ENCODE results near the gene HMX3. TPM values are rescaled to one million over a fixed set of nuclear protein-coding genes. Genes with fewer than 3 reads are reported as not detected.

HMX3 gene
- polyA plus RNA-seq, 1 donor from 2014 or later, result not detected

GRCh38 chr10:123160311-123160980 is 24.7 kb downstream of the HMX3 start:
- H3K79me2 ChIP-seq (replicated peaks; ENCODE audit: insufficient read depth, low read length), result peaks cover 25% of the 10 kb centered on the region
- H3K36me3 ChIP-seq (ENCODE audit: insufficient read depth, low read length), result peaks cover 27% of the 10 kb centered on the region
- H2AFZ ChIP-seq (ENCODE audit: low read depth, low read length), result no peak overlapping the region
- H3F3A ChIP-seq (ENCODE audit: insufficient read depth, low read length, poor library complexity, severe bottlenecking), result no peaks in the 10 kb centered on the region
- no peak overlapping the region for H3K9ac ChIP-seq (ENCODE audit: low read length)
- no peaks in the 10 kb centered on the region for H3K9me3 ChIP-seq (ENCODE audit: low read length)
- H3K4me2 ChIP-seq (ENCODE audit: low read length), result no peak overlapping the region
- no peaks in the 10 kb centered on the region for H3K9me2 ChIP-seq (ENCODE audit: insufficient read depth, low read length)
- H3K4me3 ChIP-seq (ENCODE audit: low read length), result no peak overlapping the region
- TF ChIP-seq CTCF (IDR thresholded peaks at IDR 0.05; ENCODE audit: poor library complexity, severe bottlenecking) (no peak), RAD21 (conservative IDR thresholded peaks at IDR 0.05) (no peak), TAF1 (IDR thresholded peaks at IDR 0.05; ENCODE audit: low read depth) (no peak), POLR2AphosphoS5 (IDR thresholded peaks at IDR 0.05) (no peak), SMC3 (conservative IDR thresholded peaks at IDR 0.05; ENCODE audit: poor library complexity) (no peak), MXI1 (conservative IDR thresholded peaks at IDR 0.05; ENCODE audit: poor library complexity, severe bottlenecking) (no peak), EZH2 (IDR thresholded peaks at IDR 0.05; ENCODE audit: borderline replicate concordance, insufficient read depth, low read length, poor library complexity, severe bottlenecking) (no peak)
- TF ChIP-seq, protein P1, sequence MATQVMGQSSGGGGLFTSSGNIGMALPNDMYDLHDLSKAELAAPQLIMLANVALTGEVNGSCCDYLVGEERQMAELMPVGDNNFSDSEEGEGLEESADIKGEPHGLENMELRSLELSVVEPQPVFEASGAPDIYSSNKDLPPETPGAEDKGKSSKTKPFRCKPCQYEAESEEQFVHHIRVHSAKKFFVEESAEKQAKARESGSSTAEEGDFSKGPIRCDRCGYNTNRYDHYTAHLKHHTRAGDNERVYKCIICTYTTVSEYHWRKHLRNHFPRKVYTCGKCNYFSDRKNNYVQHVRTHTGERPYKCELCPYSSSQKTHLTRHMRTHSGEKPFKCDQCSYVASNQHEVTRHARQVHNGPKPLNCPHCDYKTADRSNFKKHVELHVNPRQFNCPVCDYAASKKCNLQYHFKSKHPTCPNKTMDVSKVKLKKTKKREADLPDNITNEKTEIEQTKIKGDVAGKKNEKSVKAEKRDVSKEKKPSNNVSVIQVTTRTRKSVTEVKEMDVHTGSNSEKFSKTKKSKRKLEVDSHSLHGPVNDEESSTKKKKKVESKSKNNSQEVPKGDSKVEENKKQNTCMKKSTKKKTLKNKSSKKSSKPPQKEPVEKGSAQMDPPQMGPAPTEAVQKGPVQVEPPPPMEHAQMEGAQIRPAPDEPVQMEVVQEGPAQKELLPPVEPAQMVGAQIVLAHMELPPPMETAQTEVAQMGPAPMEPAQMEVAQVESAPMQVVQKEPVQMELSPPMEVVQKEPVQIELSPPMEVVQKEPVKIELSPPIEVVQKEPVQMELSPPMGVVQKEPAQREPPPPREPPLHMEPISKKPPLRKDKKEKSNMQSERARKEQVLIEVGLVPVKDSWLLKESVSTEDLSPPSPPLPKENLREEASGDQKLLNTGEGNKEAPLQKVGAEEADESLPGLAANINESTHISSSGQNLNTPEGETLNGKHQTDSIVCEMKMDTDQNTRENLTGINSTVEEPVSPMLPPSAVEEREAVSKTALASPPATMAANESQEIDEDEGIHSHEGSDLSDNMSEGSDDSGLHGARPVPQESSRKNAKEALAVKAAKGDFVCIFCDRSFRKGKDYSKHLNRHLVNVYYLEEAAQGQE (IDR thresholded peaks at IDR 0.05; ENCODE audit: borderline replicate concordance), result no peak
- H4K20me1 ChIP-seq (ENCODE audit: insufficient read depth), result no peaks in the 10 kb centered on the region
- H3K27ac ChIP-seq (ENCODE audit: low read length), result no peak overlapping the region
- H3K27me3 ChIP-seq (ENCODE audit: insufficient read depth, low read depth, low read length), result no peaks in the 10 kb centered on the region

GRCh38 chr10:123164319-123164718 is 28.5 kb downstream of the HMX3 start:
- no peaks in the 10 kb centered on the region for H3F3A ChIP-seq (ENCODE audit: insufficient read depth, low read length, poor library complexity, severe bottlenecking)
- no peaks in the 10 kb centered on the region for H3K9me2 ChIP-seq (ENCODE audit: insufficient read depth, low read length)
- H3K27me3 ChIP-seq (ENCODE audit: insufficient read depth, low read depth, low read length), result no peaks in the 10 kb centered on the region
- H2AFZ ChIP-seq (ENCODE audit: low read depth, low read length), result no peak overlapping the region
- no peak overlapping the region for H3K4me2 ChIP-seq (ENCODE audit: low read length)
- no peaks in the 10 kb centered on the region for H3K9me3 ChIP-seq (ENCODE audit: low read length)
- TF ChIP-seq EZH2 (IDR thresholded peaks at IDR 0.05; ENCODE audit: borderline replicate concordance, insufficient read depth, low read length, poor library complexity, severe bottlenecking) (no peak), SMC3 (conservative IDR thresholded peaks at IDR 0.05; ENCODE audit: poor library complexity) (no peak), RAD21 (conservative IDR thresholded peaks at IDR 0.05) (no peak), MXI1 (conservative IDR thresholded peaks at IDR 0.05; ENCODE audit: poor library complexity, severe bottlenecking) (no peak), TAF1 (IDR thresholded peaks at IDR 0.05; ENCODE audit: low read depth) (no peak), POLR2AphosphoS5 (IDR thresholded peaks at IDR 0.05) (no peak), EP300 (conservative IDR thresholded peaks at IDR 0.05; ENCODE audit: poor library complexity, severe bottlenecking) (no peak), CTCF (IDR thresholded peaks at IDR 0.05; ENCODE audit: poor library complexity, severe bottlenecking) (no peak)
- TF ChIP-seq, protein P1 (IDR thresholded peaks at IDR 0.05; ENCODE audit: borderline replicate concordance), result no peak
- peaks cover 19% of the 10 kb centered on the region for H3K36me3 ChIP-seq (ENCODE audit: insufficient read depth, low read length)
- H3K9ac ChIP-seq (ENCODE audit: low read length), result no peak overlapping the region
- H4K20me1 ChIP-seq (ENCODE audit: insufficient read depth), result no peaks in the 10 kb centered on the region
- H3K79me2 ChIP-seq (replicated peaks; ENCODE audit: insufficient read depth, low read length), result peaks cover 9% of the 10 kb centered on the region
- H3K4me3 ChIP-seq (ENCODE audit: low read length), result no peak overlapping the region
- H3K27ac ChIP-seq (ENCODE audit: low read length), result no peak overlapping the region
